Kidney epithelial cell (primary cell): Measurements from ENCODE around the gene ZDHHC11B. TPM values are rescaled to one million over a fixed set of nuclear protein-coding genes. Genes with fewer than 3 reads are reported as not detected.
"Not testable (repeated sequence)": the region's sequence is repeated elsewhere in the genome, so short reads cannot be mapped to it uniquely, and the experiment has no call there.

Experiments used
- DNase-seq: peaks from one replicate; pipeline ENCODE4 v3.0.0-alpha.2; 2010; ENCODE audit warnings: low read depth
- H3K27me3 ChIP-seq: 2 replicates; pipeline ENCODE4 v1.6.0; 2011; ENCODE audit warnings: low read length; ENCODE audit not compliant: control insufficient read depth, insufficient read depth
- H3K36me3 ChIP-seq: 2 replicates; pipeline ENCODE4 v1.5.1; 2011; ENCODE audit warnings: low read length; ENCODE audit not compliant: control insufficient read depth, insufficient read depth
- H3K4me3 ChIP-seq: 2 replicates; pipeline ENCODE4 v1.5.1; 2011; ENCODE audit warnings: low read depth, mild to moderate bottlenecking, control low read depth, low read length
- CTCF ChIP-seq: IDR thresholded peaks from 2 replicates; pipeline ENCODE4 v1.5.1; 2011; ENCODE audit warnings: mild to moderate bottlenecking, moderate library complexity, low read length, control low read depth, inconsistent platforms; ENCODE audit not compliant: insufficient read depth, poor library complexity, severe bottlenecking
- total RNA-seq: library from RNA; depleted of rRNA; stranded (reverse); fragments of >200 nt; gene quantifications from 2 replicates; pipeline ENCODE4 v1.2.3, GENCODE V29; 2015

ZDHHC11B gene
- total RNA-seq, 1 donor from 2014 or later, result 0.25 TPM

- H3K36me3 ChIP-seq, result no peaks in the 10 kb centered on the region
- no peak for DNase-seq
- no peak for TF ChIP-seq CTCF
- no peak overlapping the region for H3K4me3 ChIP-seq
- H3K27me3 ChIP-seq, result no peaks in the 10 kb centered on the region
These were observed 31.6 kb upstream of the ZDHHC11B start for GRCh38 chr5:816176-816575.

DNA sequence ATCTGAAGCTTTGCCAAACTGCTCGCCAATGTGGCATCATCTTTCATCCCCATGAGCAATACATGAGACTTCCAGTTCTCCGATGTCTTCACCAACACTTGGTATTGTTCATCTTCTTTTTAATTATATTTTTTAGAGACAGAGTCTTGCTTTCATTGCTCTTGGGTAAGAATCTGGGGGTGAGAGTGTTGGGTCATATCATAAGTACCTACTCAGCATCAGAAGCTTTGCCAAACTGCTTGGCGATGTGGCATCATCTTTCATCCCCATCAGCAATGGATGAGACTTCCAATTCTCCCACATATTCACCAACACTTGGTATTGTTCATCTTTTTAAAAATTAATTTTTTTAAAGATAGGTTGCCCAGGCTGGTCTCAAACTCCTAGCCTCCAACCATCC is 30.9 kb upstream of the ZDHHC11B start:
- DNase-seq, result no peak
- H3K27me3 ChIP-seq, result no peaks in the 10 kb centered on the region
- TF ChIP-seq CTCF, result no peak
- no peak overlapping the region for H3K4me3 ChIP-seq
- no peaks in the 10 kb centered on the region for H3K36me3 ChIP-seq

GRCh38 chr5:813575-813974 is 29.0 kb upstream of the ZDHHC11B start:
- H3K27me3 ChIP-seq, H3K36me3 ChIP-seq, DNase-seq, H3K4me3 ChIP-seq: not testable (repeated sequence)

GRCh38 chr5:811384-811783 is 26.9 kb upstream of the ZDHHC11B start:
- not testable (repeated sequence) for H3K36me3 ChIP-seq, H3K4me3 ChIP-seq, H3K27me3 ChIP-seq, DNase-seq

DNA sequence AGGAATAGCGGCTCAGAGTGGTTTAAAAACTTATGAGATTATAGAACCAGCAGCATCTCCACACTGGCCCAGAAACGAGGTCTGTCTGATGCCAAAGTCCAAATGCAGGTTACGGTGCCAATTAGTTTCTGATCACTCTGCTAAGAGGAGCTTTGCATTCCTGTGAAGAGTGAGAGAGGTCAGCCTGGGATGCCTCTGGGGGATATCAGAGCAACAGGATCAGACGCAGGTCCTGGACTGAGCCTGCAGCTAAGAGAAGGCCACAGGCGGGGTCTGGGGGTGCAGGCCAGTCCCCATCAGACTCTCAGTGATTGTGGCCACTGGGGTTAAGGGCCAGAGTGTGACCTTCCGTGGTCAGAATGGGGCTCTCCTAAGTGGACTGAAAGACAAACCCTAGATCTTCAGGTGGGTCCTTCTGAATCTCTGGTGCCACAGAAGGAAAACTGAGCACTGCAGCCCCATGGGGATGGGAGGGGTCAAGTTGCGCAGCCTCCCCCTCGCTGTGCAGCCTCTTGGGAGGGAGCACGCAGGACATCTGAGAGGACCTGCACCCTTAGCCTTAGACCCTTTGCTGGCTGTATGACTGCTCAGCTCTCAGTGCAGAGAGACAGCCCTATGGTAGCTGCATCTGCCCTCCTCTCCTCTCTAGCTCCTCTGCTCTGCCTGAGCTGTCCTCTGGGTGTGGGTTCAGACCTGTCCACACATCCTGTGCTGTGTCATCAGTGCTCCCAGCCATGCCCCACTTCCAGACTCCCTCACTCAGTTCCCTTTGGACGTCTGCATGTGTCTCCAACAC is 23.4 kb upstream of the ZDHHC11B start:
- H3K36me3 ChIP-seq, H3K27me3 ChIP-seq, H3K4me3 ChIP-seq: not testable (repeated sequence)

DNA sequence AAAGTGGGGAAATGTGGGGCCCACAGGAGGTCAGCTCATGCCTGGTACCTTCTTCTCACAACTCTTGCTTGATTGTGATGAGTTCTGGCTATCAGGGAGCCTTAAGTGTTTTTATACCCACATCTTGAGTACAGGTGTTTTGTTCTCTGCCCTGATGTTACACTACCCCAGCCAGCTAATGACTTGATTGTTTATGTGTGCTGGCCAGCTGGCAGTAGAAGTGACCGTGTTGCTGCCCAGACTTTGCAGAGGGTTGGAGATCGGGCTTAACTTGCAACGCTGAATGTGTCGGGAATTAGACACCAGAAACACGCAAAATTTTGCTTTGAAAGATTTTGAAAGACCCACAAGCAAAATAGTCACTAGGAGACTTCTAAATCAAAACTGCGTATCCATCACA is 16.9 kb upstream of the ZDHHC11B start:
- DNase-seq, result no peak
- no peaks in the 10 kb centered on the region for H3K27me3 ChIP-seq
- no peak for TF ChIP-seq CTCF
- H3K4me3 ChIP-seq, result no peak overlapping the region
- no peaks in the 10 kb centered on the region for H3K36me3 ChIP-seq

More for the DNA sequence above, 23.4 kb upstream of the ZDHHC11B start:
- not testable (repeated sequence) for DNase-seq

- not testable (repeated sequence) for H3K36me3 ChIP-seq, DNase-seq, H3K27me3 ChIP-seq, H3K4me3 ChIP-seq
These were observed 16.5 kb upstream of the ZDHHC11B start for GRCh38 chr5:801055-801454.

GRCh38 chr5:798505-799138 is 14.1 kb upstream of the ZDHHC11B start:
- H3K36me3 ChIP-seq, H3K4me3 ChIP-seq, H3K27me3 ChIP-seq, DNase-seq: not testable (repeated sequence)

DNA sequence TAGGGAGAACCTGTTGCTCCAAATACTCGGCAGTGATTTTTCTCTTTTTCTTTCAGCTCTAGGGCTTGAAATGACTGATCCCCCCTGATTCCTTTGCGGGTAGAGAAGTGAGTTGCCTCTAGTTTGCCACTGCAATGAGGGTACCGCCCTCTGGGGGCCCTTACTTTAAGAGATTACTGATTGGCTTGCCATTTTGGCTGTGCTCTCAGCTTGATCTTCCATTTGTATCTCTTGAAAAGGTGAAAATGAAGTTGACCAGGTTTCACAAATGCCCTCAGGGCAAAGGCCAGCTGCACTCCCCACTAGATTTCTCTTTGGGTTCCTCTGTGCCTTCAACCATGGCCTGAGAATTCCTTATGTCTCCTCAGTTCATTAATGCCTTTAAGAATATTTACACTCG is 13.5 kb upstream of the ZDHHC11B start:
- H3K4me3 ChIP-seq, H3K27me3 ChIP-seq: not testable (repeated sequence)

GRCh38 chr5:795873-796272 is 11.3 kb upstream of the ZDHHC11B start:
- not testable (repeated sequence) for H3K36me3 ChIP-seq, H3K27me3 ChIP-seq, H3K4me3 ChIP-seq, DNase-seq

More for the DNA sequence above, 13.5 kb upstream of the ZDHHC11B start:
- DNase-seq, H3K36me3 ChIP-seq: not testable (repeated sequence)

- not testable (repeated sequence) for H3K27me3 ChIP-seq, H3K36me3 ChIP-seq, H3K4me3 ChIP-seq, DNase-seq
These were observed 10.4 kb upstream of the ZDHHC11B start for GRCh38 chr5:794948-795347.

- not testable (repeated sequence) for H3K4me3 ChIP-seq, H3K36me3 ChIP-seq, DNase-seq
- peaks cover 13% of the 10 kb centered on the region for H3K27me3 ChIP-seq
These were observed 4.2 kb upstream of the ZDHHC11B start for GRCh38 chr5:788703-789102.
